IPS-18a (cell line): ENCODE data around the gene ISCA1.

Experiments
- H3K27ac ChIP-seq: one replicate; pipeline ENCODE4 v1.5.1; 2013; ENCODE audit warnings: low read length
- H3K27me3 ChIP-seq: one replicate; pipeline ENCODE4 v1.6.1; 2013; ENCODE audit warnings: mild to moderate bottlenecking, low read length; ENCODE audit not compliant: control insufficient read depth, insufficient read depth
- H3K36me3 ChIP-seq: one replicate; pipeline ENCODE4 v1.6.1; 2013; ENCODE audit warnings: low read depth, low read length; ENCODE audit not compliant: control insufficient read depth
- H3K4me1 ChIP-seq: one replicate; pipeline ENCODE4 v1.6.1; 2013; ENCODE audit warnings: low read depth, low read length; ENCODE audit not compliant: control insufficient read depth
- H3K4me3 ChIP-seq: one replicate; pipeline ENCODE4 v1.5.1; 2013; ENCODE audit warnings: low read length
- H3K9ac ChIP-seq: one replicate; pipeline ENCODE4 v1.6.1; 2013; ENCODE audit warnings: mild to moderate bottlenecking, low read length, moderate library complexity
- H3K9me3 ChIP-seq: one replicate; pipeline ENCODE4 v1.6.1; 2013; ENCODE audit warnings: low read depth, low read length; ENCODE audit not compliant: control insufficient read depth

The ISCA1 gene

DNA sequence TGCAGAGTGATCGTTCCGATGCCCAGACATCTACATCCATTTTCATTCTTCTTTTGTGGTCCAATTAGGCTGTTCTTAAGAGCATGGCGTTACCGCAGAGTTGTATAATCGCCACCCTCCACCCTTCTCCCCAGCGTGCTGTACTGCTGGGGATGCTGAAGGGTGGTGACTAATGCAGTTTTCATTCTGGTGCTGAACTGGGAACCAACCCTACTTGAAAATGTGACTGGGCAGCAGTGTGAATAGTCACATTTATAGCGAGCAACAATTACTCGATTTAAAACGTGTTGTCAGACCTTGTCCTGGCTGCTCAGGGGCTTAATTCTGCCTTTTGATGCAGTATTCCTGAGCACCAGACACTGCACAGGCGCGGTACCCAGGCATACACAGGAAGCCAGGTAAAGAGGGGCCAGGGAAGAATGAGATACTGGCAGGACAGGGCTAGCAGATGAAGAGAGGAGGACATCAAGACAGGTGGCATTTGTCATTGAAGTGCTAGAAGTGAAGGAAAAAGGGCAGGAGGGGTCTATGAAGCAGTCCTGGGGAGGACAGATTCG, 719 bp upstream of the ISCA1 start:
- Histone ChIP-seq H3K9ac (peak overlapping the region; percentile 99), H3K27ac (peak overlapping the region; percentile 45), H3K27me3 (peaks cover 11% of the 10 kb centered on the region), H3K4me1 (peaks cover 27% of the 10 kb centered on the region), H3K9me3 (no peaks in the 10 kb centered on the region), H3K36me3 (peaks cover 6% of the 10 kb centered on the region), H3K4me3 (peak overlapping the region; percentile 99)

DNA sequence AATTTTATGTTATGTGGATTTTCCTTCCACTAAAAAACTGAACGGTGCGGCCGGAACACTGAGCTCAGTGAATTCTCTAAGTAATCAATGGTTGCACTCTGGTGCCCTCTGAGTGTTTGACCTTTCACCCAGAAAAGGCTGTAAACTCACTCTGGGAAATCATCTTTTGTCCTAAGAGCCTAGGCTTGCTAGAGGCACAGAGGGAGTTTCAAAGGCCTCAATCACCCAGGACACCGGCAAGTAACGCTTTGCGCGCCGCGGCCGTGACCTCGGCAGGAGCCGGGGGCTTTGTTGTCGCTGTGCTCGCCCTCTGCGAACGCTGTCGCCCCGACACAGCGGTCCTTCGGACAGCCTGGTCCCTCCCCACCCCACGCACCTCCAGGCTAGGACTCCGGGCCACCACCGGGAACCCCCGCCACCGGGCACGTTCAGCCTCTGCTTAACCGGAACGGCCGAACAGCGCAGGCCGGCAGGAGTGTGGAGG, 703 bp downstream of the ISCA1 start:
- Histone ChIP-seq H3K9me3 (no peaks in the 10 kb centered on the region), H3K4me3 (peak overlapping the region; percentile 99), H3K36me3 (peaks cover 6% of the 10 kb centered on the region), H3K27ac (peak overlapping the region; percentile 93), H3K4me1 (peaks cover 14% of the 10 kb centered on the region), H3K27me3 (peaks cover 11% of the 10 kb centered on the region), H3K9ac (peak overlapping the region; percentile 99)

DNA sequence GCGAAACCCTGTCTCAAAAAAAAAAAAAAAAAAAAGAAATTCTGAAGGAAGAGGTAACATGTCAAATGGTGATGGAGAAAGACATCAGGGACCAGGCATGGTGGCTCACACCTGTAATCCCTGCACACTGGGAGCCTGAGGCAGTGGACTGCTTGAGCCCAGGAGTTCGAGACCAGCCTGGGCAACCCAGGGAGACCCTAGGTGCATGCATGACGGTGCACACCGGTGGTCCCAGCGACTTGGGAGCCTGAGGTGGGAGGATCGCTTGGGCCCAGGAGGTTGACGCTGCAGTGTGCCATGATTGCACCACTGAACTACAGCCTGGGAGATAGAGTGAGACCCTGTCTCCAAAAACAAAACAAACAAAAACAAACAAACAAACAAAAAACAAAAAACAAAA, 1.8 kb downstream of the ISCA1 start:
- H3K27ac ChIP-seq, result no peak overlapping the region
- peaks cover 6% of the 10 kb centered on the region for H3K36me3 ChIP-seq
- no peaks in the 10 kb centered on the region for H3K9me3 ChIP-seq
- peak overlapping the region; percentile 99 for H3K4me3 ChIP-seq
- H3K9ac ChIP-seq, result peak overlapping the region; percentile 99
- peaks cover 11% of the 10 kb centered on the region for H3K27me3 ChIP-seq
- peaks cover 12% of the 10 kb centered on the region for H3K4me1 ChIP-seq

DNA sequence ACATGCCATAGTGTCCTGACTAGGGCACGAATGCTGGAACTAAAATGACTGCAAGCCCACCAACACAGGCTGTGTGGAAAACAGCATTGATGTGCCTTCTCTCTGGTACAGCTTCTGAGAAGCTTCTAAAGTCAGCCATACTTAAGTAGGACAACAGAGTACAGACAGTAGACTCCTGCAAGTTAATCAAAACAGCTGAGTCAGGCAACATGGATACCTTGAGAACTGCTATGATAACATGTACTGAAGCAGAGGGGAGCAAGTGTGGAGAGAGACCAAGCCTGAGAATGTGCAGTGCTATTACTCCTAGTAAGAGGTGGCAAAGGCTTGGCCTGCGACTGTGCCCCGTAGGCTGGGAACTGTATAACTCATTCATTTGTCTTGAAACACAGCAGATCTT, 2.5 kb downstream of the ISCA1 start:
- H3K36me3 ChIP-seq, result peaks cover 6% of the 10 kb centered on the region
- H3K27ac ChIP-seq, result no peak overlapping the region
- H3K4me1 ChIP-seq, result peaks cover 12% of the 10 kb centered on the region
- H3K9me3 ChIP-seq, result no peaks in the 10 kb centered on the region
- no peak overlapping the region for H3K9ac ChIP-seq
- peaks cover 11% of the 10 kb centered on the region for H3K27me3 ChIP-seq
- no peak overlapping the region for H3K4me3 ChIP-seq

DNA sequence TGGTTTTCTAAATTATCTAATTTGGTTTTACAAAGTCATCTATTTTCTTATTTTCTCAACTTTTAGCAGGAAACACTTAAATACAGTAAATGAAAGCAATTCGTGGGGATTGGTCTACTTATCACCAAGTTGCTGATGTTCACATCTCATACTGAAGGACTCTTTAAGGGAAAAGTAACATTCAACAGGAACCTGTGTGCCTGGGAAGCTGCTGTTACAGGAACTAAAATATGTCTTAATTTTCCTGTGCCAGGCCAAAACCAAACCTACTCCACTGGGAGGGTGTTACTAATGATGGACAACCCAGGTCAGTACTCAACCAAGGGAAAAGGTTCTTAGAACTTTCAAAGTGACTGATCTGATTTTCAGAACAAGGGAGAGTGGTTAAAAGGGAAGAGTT, 5.3 kb downstream of the ISCA1 start:
- Histone ChIP-seq H3K27me3 (no peaks in the 10 kb centered on the region), H3K36me3 (peaks cover 19% of the 10 kb centered on the region), H3K9ac (no peak overlapping the region), H3K4me3 (no peak overlapping the region), H3K9me3 (no peaks in the 10 kb centered on the region), H3K4me1 (peaks cover 8% of the 10 kb centered on the region), H3K27ac (no peak overlapping the region)

DNA sequence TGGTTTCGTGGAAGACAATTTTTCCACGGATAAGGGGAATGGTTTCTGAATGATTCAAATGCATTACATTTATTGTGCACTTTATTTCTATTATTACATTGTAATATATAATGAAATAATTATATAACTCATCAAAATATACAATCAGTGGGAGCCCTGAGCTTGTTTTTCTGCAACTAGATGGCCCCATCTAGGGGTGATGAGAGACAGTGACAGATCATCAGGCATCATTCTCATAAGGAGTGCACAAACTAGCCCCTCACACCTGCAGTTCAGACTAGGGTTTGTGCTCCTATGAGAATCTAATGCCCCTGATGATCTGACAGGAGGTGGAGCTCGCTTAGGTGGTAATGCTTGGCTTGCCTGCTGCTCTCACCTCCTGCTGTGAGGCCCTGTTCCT, 6.4 kb downstream of the ISCA1 start:
- H3K4me1 ChIP-seq, result peaks cover 4% of the 10 kb centered on the region
- no peak overlapping the region for H3K9ac ChIP-seq
- H3K36me3 ChIP-seq, result peaks cover 28% of the 10 kb centered on the region
- H3K27me3 ChIP-seq, result no peaks in the 10 kb centered on the region
- no peak overlapping the region for H3K27ac ChIP-seq
- H3K4me3 ChIP-seq, result no peak overlapping the region
- no peaks in the 10 kb centered on the region for H3K9me3 ChIP-seq

DNA sequence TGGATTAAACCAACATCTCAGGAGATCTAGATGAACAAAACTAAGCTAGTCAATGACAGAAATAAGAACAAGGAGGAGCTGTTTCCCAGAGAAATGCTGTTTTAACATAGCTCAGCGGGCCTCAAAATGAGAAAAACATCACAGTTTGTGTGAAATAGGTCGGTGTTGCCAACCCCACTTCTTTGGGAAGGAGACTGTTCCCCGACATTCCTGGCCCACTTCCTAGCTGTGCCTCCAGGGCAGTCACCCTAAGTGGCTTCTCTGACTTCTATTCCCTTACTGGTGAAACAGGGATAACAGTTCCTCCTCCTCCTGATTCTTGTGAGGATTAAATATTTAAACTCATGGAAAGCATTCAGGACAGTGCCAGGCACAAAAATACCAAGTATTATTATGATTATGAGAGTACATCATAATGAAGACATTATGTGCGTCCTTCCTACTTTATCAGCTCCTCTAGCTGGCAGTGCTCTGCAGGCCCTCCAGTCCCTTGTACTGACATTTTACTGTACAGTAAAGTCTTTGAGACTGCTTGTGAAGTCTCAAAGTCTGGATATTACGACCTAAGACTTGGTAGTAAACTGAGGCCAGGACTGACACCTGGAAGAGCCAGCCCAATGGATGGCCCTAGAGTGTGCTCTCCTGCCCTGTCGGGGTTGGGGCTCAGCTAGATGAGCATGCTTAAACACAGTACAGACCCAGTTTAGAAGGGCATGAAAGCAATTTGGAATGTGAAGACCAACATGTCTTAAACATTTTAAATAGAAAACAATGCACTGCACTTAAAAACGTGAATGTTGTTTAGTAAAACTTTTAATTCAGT, 7.3 kb downstream of the ISCA1 start:
- Histone ChIP-seq H3K4me1 (no peaks in the 10 kb centered on the region), H3K36me3 (peaks cover 28% of the 10 kb centered on the region)

DNA sequence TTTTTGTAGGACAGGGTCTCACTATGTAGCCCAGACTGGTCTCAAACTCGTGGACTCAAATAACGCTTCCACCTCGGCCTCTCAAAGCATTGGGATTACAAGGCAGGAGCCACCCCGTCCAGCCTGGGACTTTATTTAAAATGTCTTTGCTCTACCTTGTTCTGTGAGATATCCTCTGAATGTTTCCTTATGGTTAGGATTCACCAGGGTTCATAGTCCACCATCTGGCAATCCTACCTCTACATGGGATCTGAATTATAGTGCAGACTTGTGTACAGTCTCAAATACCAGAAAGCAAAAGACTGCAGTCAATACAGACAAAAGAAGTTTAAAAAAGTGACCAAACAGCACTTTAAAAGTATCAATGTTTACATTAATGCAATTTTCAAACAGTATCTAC, 10.1 kb downstream of the ISCA1 start:
- no peaks in the 10 kb centered on the region for H3K27me3 ChIP-seq
- no peak overlapping the region for H3K27ac ChIP-seq
- no peak overlapping the region for H3K4me3 ChIP-seq
- no peaks in the 10 kb centered on the region for H3K4me1 ChIP-seq
- no peak overlapping the region for H3K9ac ChIP-seq
- no peaks in the 10 kb centered on the region for H3K9me3 ChIP-seq
- H3K36me3 ChIP-seq, result peaks cover 22% of the 10 kb centered on the region

More for the DNA sequence above, 7.3 kb downstream of the ISCA1 start:
- H3K27me3 ChIP-seq, result no peaks in the 10 kb centered on the region
- H3K27ac ChIP-seq, result no peak overlapping the region
- H3K9ac ChIP-seq, result no peak overlapping the region
- no peak overlapping the region for H3K4me3 ChIP-seq
- H3K9me3 ChIP-seq, result no peaks in the 10 kb centered on the region

DNA sequence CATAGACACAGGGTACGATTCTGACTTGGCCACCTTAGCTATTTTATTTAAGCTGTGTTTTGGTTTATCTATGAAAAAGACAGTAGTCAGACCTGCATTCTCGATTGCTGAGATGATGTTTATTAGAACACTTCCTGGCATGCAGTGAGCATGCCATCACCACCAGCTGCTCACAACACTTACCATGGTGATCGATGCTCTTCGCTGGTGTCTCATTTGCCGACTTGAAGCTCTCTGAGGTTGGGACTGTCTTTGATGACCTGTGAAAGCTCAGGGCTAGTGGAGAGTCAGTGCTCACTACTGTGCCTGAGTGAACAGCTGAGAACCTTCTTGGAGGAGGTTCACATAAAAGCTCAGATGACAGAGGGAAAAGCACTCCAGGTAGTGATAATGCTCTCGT, 18.5 kb downstream of the ISCA1 start:
- Histone ChIP-seq H3K27ac (no peak overlapping the region), H3K36me3 (peaks cover 7% of the 10 kb centered on the region), H3K4me3 (no peak overlapping the region), H3K9me3 (no peaks in the 10 kb centered on the region), H3K4me1 (peaks cover 9% of the 10 kb centered on the region), H3K27me3 (no peaks in the 10 kb centered on the region), H3K9ac (no peak overlapping the region)

DNA sequence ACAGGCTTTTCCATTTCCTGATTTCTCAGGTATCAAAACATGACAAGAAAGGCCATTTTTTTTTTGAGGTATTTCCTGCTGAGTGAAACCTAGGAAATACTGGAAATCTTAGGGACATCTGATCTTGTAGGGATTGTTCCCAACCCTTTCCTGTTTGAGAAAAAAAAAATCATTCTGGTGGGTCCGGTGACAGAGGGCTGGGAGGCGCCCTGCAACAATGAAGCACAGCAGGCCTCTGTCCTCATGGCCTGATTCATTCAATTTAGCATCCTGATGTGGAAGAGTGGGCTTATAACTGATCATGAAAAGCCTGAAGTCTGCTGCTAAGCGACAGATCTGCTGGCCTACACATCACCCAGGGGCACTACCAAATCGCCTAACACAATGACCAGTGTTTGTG, 19.8 kb downstream of the ISCA1 start:
- peaks cover 7% of the 10 kb centered on the region for H3K36me3 ChIP-seq

DNA sequence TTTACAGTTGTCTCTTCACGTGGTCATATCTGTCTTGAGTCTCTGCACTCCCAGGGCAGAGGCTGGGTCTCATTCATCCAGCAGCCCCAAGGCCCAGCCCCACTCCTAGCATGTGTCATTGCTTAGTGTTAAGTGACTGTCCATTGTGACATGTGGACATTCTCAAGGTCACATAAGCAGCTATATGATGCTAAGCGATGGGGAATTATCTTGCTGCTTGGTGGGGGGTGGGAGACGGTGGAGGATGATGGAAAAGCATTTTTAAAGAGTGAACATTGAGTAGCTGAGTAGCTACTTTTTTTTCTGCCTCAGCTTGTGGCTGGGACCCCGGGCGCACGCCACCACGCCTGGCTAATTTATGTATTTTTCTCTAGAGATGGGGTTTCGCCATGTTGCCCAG, 22.8 kb downstream of the ISCA1 start, which contains the start of gene C9orf153:
C9orf153 (minus strand) TSS at position 101 of the 400 bp plus-strand sequence. CDS start 30,054 bp downstream, outside the sequence.
- Histone ChIP-seq H3K9me3 (no peaks in the 10 kb centered on the region), H3K9ac (no peak within 1 kb of the TSS), H3K27me3 (no peaks in the 10 kb centered on the region), H3K27ac (no peak within 1 kb of the TSS), H3K4me3 (no peak within 1 kb of the TSS), H3K36me3 (peaks cover 7% of the 10 kb centered on the region), H3K4me1 (peaks cover 9% of the 10 kb centered on the region)

More for the DNA sequence above, 19.8 kb downstream of the ISCA1 start:
- H3K4me3 ChIP-seq, result no peak overlapping the region
- no peak overlapping the region for H3K27ac ChIP-seq
- no peaks in the 10 kb centered on the region for H3K9me3 ChIP-seq
- H3K27me3 ChIP-seq, result no peaks in the 10 kb centered on the region
- peak overlapping the region; percentile 5 for H3K9ac ChIP-seq
- H3K4me1 ChIP-seq, result peaks cover 9% of the 10 kb centered on the region
